ENCODE results near the gene PLD2.
"Not testable (repeated sequence)": the region's sequence is repeated elsewhere in the genome, so short reads cannot be mapped to it uniquely, and the experiment has no call there.

The PLD2 gene

DNA sequence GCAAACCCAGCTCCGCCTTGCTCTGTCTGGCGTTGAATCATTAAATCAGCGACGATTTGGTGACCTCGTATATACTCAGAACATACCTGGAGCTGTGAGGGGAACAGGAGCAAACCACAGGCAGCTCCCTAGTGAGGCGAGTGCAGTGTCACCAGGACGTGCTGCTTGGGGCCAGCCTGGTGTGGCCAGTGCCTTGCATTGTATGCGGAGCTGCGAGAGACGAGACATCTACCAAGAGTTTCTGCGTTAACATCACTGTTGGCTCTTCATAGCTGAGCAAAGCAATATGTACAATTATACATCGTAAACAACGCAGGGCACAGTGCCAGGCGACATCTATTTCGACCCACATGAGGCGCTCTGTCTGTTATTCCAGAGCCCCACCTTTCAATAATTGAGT lies 54.1 kb downstream of the PLD2 start:
- Histone ChIP-seq H3K9me3 (ENCODE audit: control insufficient read depth in 5 of 5, low read length in 5 of 5) (no peaks in the 10 kb centered on the region), H3K36me3 (ENCODE audit: control insufficient read depth in 5 of 5, insufficient read depth in 5 of 5, low read length in 5 of 5) (peaks cover 0 to 5% (median 4%) of the 10 kb centered on the region in 5 donors), H3K27me3 (ENCODE audit: control insufficient read depth in 5 of 5, insufficient read depth in 4 of 5, low read length in 5 of 5) (no peaks in the 10 kb centered on the region), H3K9ac (ENCODE audit: low read length in 5 of 5) (peak overlapping the region in 1 of 5 donors; percentile 60), H3K4me3 (ENCODE audit: low read depth in 1 of 5, low read length in 5 of 5) (no peak overlapping the region), H3K27ac (ENCODE audit: low read depth, low read length) (no peak overlapping the region), H3K4me1 (ENCODE audit: control insufficient read depth in 5 of 5, insufficient read depth in 5 of 5, low read length in 5 of 5) (peaks cover 7 to 52% (median 21%) of the 10 kb centered on the region in 5 donors)

DNA sequence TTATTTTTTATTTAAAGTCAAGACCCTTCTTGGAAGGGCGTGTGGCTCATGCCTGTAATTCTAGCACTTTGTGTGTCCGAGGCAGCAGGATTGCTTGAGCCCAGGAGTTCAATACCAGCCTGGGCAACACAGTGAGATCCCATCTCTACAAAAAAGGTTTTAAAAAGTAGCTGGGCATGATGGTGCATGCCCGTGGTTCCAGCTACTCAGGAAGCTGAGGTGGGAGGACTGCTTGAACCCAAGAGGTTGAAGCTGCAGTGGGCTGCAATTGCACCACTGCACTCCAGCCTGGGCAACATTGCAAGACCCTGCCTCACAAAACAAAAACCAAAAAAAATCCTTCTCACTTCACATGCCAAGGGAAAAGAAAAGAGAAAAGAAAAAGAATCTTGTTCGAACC lies 55.8 kb downstream of the PLD2 start:
- Histone ChIP-seq H3K4me3 (ENCODE audit: low read depth in 1 of 5, low read length in 5 of 5) (no peak overlapping the region), H3K9ac (ENCODE audit: low read length in 5 of 5) (no peak overlapping the region), H3K36me3 (ENCODE audit: control insufficient read depth in 5 of 5, insufficient read depth in 5 of 5, low read length in 5 of 5) (peaks cover 0 to 5% (median 4%) of the 10 kb centered on the region in 5 donors), H3K27ac (ENCODE audit: low read depth, low read length) (no peak overlapping the region), H3K4me1 (ENCODE audit: control insufficient read depth in 5 of 5, insufficient read depth in 5 of 5, low read length in 5 of 5) (peaks cover 6 to 35% (median 18%) of the 10 kb centered on the region in 5 donors), H3K27me3 (ENCODE audit: control insufficient read depth in 5 of 5, insufficient read depth in 4 of 5, low read length in 5 of 5) (no peaks in the 10 kb centered on the region), H3K9me3 (ENCODE audit: control insufficient read depth in 5 of 5, low read length in 5 of 5) (no peaks in the 10 kb centered on the region)

DNA sequence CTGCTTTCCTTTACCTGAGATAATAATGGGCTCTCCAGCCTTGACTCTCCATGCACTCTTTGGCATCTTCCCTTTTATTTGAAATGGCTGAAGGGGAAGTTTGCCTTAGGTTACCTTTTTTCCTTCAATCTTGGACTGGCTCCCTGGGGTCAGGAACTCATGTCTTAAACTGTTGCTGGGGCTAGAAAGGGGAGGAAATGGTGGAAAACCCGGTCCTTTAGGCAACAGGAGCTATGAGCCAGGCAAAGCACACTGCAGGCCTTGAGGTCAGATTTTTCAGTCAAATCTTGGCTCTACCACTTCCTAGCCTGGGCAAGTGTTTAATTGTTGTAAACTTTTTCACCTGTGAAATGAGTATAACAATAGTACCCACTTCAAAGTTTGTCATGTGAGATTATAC lies 56.4 kb downstream of the PLD2 start:
- H3K4me1 ChIP-seq (ENCODE audit: control insufficient read depth in 5 of 5, insufficient read depth in 5 of 5, low read length in 5 of 5), result peaks cover 3 to 31% (median 13%) of the 10 kb centered on the region in 5 donors
- no peaks in the 10 kb centered on the region for H3K9me3 ChIP-seq (ENCODE audit: control insufficient read depth in 5 of 5, low read length in 5 of 5)
- peaks cover 0 to 5% (median 4%) of the 10 kb centered on the region in 5 donors for H3K36me3 ChIP-seq (ENCODE audit: control insufficient read depth in 5 of 5, insufficient read depth in 5 of 5, low read length in 5 of 5)
- no peak overlapping the region for H3K4me3 ChIP-seq (ENCODE audit: low read depth in 1 of 5, low read length in 5 of 5)
- no peak overlapping the region for H3K27ac ChIP-seq (ENCODE audit: low read depth, low read length)
- H3K27me3 ChIP-seq (ENCODE audit: control insufficient read depth in 5 of 5, insufficient read depth in 4 of 5, low read length in 5 of 5), result no peaks in the 10 kb centered on the region
- H3K9ac ChIP-seq (ENCODE audit: low read length in 5 of 5), result no peak overlapping the region

GRCh38 chr17:4867535-4867934 lies 60.6 kb downstream of the PLD2 start:
- H3K4me1 ChIP-seq (ENCODE audit: control insufficient read depth in 5 of 5, insufficient read depth in 5 of 5, low read length in 5 of 5); H3K27ac ChIP-seq (ENCODE audit: low read depth, low read length); H3K4me3 ChIP-seq (ENCODE audit: low read depth in 1 of 5, low read length in 5 of 5); H3K9ac ChIP-seq (ENCODE audit: low read length in 5 of 5); H3K36me3 ChIP-seq (ENCODE audit: control insufficient read depth in 5 of 5, insufficient read depth in 5 of 5, low read length in 5 of 5); H3K9me3 ChIP-seq (ENCODE audit: control insufficient read depth in 5 of 5, low read length in 5 of 5); H3K27me3 ChIP-seq (ENCODE audit: control insufficient read depth in 5 of 5, insufficient read depth in 4 of 5, low read length in 5 of 5): not testable (repeated sequence)

- H3K27ac ChIP-seq (ENCODE audit: low read depth, low read length); H3K27me3 ChIP-seq (ENCODE audit: control insufficient read depth in 5 of 5, insufficient read depth in 4 of 5, low read length in 5 of 5); H3K4me3 ChIP-seq (ENCODE audit: low read depth in 1 of 5, low read length in 5 of 5); H3K9ac ChIP-seq (ENCODE audit: low read length in 5 of 5); H3K9me3 ChIP-seq (ENCODE audit: control insufficient read depth in 5 of 5, low read length in 5 of 5); H3K36me3 ChIP-seq (ENCODE audit: control insufficient read depth in 5 of 5, insufficient read depth in 5 of 5, low read length in 5 of 5); H3K4me1 ChIP-seq (ENCODE audit: control insufficient read depth in 5 of 5, insufficient read depth in 5 of 5, low read length in 5 of 5): not testable (repeated sequence)
These were observed 62.4 kb downstream of the PLD2 start for GRCh38 chr17:4869058-4869998.

DNA sequence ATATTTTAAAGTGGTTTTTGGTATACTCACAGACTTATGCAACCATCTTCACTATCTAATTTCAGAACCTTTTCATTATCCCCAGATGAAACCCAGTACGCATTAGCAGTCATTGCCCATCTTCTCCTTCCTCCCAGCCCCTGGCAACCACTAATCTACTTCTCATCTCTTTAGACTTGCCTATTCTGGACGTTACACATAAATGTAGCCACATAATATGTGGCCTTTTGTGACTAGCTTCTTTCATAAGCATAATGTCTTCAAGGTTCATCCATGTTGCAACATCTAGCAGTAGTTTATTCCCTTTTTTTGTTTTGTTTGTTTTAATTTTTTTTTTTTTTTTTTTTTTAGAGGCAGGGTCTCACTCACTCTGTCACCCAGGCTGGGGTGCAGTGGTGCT lies 63.9 kb downstream of the PLD2 start:
- Histone ChIP-seq H3K9ac (ENCODE audit: low read length in 5 of 5) (no peak overlapping the region), H3K4me3 (ENCODE audit: low read depth in 1 of 5, low read length in 5 of 5) (no peak overlapping the region), H3K27ac (ENCODE audit: low read depth, low read length) (no peak overlapping the region), H3K4me1 (ENCODE audit: control insufficient read depth in 5 of 5, insufficient read depth in 5 of 5, low read length in 5 of 5) (peaks cover 0 to 8% (median 0%) of the 10 kb centered on the region in 5 donors), H3K9me3 (ENCODE audit: control insufficient read depth in 5 of 5, low read length in 5 of 5) (no peaks in the 10 kb centered on the region), H3K27me3 (ENCODE audit: control insufficient read depth in 5 of 5, insufficient read depth in 4 of 5, low read length in 5 of 5) (no peaks in the 10 kb centered on the region), H3K36me3 (ENCODE audit: control insufficient read depth in 5 of 5, insufficient read depth in 5 of 5, low read length in 5 of 5) (peaks cover 0 to 3% (median 3%) of the 10 kb centered on the region in 5 donors)

DNA sequence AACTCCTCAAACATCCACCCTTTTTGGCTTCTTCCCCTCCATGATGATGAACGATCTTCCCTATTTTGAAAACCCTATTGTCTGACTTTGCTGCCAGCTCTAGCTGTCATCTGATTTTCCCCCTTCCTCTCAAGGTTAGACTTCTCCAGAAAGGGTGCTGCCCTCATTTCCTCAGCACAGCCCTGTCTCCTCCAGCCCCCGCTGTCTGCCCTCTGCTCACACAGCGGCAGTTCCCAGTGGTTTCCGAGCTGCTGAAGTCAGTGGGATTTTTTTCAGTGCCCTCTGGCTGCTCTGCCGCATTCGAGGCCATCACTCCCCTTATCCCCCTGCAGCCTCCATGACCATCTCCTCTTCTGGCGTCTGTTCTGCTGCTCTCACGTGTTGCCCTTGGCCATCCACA lies 65.8 kb downstream of the PLD2 start:
- peaks cover 0 to 3% (median 3%) of the 10 kb centered on the region in 5 donors for H3K36me3 ChIP-seq (ENCODE audit: control insufficient read depth in 5 of 5, insufficient read depth in 5 of 5, low read length in 5 of 5)
- no peak overlapping the region for H3K27ac ChIP-seq (ENCODE audit: low read depth, low read length)
- H3K27me3 ChIP-seq (ENCODE audit: control insufficient read depth in 5 of 5, insufficient read depth in 4 of 5, low read length in 5 of 5), result no peaks in the 10 kb centered on the region
- H3K9me3 ChIP-seq (ENCODE audit: control insufficient read depth in 5 of 5, low read length in 5 of 5), result no peaks in the 10 kb centered on the region
- H3K9ac ChIP-seq (ENCODE audit: low read length in 5 of 5), result no peak overlapping the region
- peaks cover 0 to 8% (median 0%) of the 10 kb centered on the region in 5 donors for H3K4me1 ChIP-seq (ENCODE audit: control insufficient read depth in 5 of 5, insufficient read depth in 5 of 5, low read length in 5 of 5)
- no peak overlapping the region for H3K4me3 ChIP-seq (ENCODE audit: low read depth in 1 of 5, low read length in 5 of 5)

Measured in subcutaneous abdominal adipose tissue (tissue), 5 donors.